GM12891 (cell line): ENCODE results near the gene LIN28B.

ENCODE experiments used
- POLR2AphosphoS5 ChIP-seq: IDR thresholded peaks from 2 replicates; pipeline ENCODE4 v1.6.1; 2011; ENCODE audit warnings: low read depth, low read length, control low read depth
- POU2F2 ChIP-seq: IDR thresholded peaks from 2 replicates; pipeline ENCODE4 v1.6.1; 2011; ENCODE audit warnings: low read depth, mild to moderate bottlenecking, control low read depth, low read length, moderate library complexity

GRCh38 chr6:105107207-105107606, 150.3 kb downstream of the LIN28B start:
- TF ChIP-seq POLR2AphosphoS5: no peak
- TF ChIP-seq POU2F2: no peak
